GM19023 (cell line): ENCODE measurements around the gene C1orf87.

Experiments
- ATAC-seq: cut with Tn5 transposase; IDR thresholded peaks from one replicate; pipeline ENCODE4 v1.9.1; 2021; ENCODE audit warnings: mild to moderate bottlenecking, moderate library complexity; ENCODE audit not compliant: unreplicated experiment

Gene C1orf87

DNA sequence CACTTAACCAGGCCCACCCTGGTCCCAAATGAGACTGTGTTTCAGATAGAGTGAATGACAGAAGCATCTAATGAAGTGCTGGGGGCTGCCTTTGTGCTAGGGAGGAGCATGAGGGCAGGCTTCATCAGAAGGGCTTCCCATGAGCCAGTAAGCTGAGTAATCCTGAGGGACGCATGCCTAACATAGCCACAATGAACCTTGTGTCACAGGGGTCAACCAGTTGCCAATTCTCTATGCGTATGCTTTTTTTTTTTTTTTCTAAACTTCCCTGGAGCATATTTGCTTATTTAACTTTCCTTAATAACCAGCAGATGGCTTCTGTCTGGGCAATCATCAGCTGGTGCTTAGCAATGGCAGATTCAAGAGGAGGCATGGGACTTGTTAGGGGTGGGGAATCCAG, 121.5 kb downstream of the C1orf87 start:
- no peak for ATAC-seq

DNA sequence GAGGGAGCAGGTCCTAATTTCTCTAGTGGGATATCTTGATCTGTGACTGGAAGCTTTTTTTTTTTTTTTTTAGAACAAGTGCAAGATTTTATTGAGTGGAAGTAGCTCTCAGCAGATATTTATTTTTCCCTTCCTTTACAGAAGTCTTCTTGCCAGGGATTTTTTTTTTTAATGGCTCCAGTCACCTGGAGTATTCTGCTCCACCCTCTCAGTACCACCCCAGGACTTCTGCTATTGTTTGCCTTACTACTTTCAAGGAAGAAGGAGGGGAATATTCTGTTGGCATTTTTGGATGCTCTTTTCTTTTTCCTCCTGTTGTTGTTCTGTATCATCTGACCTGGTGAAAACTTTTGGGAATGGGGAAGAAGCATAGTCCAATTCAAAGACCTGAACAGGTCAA, 123.9 kb downstream of the C1orf87 start:
- ATAC-seq: no peak

DNA sequence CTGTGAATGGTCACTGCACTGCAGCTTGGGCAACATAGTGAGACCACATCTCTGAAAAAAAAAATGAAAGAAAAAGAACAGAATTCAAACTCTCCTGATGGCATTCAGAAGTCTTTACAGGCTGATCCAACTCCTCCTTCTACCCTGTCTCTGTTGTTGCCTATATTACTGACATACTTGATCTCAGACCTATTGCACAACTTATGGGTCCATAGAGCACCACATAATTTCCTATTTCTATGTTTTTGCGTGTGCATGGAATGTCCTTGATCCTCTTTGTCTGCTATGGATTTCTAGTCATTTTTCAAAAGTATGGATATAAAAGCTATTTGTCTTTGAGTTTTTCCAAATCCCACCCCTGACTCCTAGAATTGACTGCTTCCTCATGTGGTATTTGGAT, 124.6 kb downstream of the C1orf87 start:
- ATAC-seq: no peak

DNA sequence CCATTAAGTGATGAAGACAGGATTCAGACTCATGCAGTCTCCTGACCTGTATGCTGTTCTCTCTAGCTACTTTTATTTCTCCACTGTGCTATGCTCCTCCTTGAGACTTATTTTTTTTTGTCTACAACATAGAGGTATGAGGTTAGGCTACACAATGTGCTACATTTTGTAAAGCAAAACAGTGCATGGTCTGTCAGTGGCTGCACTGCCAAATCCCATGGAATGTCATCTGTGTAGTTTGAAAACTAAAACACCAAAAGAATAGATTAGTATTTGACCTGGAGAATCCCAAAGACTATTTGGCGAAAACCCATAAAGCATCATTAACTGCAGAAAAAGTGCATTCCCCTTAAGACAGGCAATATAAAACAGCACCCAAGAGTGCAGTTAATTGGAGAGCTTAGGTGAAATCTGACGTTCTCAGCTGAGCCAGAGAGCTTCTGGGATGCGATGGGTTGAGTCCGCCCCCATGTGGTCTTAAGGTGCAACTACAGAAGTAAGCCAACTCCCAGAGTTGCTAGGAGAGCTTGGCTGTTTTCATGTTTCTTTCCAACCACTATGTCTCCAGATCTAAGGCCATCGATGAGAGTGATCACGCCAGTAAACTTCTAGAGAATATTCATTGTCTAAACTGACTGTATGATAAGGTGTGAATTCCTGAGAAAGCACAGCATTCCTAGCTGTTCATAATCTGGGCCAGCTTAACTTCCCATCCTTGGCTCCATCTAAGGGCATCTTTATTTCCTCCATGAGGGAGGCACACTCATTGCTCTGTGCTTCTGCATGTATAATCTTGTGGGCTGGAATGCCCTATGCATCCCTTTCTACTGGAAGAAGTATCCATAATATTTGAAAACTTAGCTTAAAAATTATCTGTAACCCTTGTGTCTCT, 126.3 kb downstream of the C1orf87 start:
- ATAC-seq: peak; percentile 91

DNA sequence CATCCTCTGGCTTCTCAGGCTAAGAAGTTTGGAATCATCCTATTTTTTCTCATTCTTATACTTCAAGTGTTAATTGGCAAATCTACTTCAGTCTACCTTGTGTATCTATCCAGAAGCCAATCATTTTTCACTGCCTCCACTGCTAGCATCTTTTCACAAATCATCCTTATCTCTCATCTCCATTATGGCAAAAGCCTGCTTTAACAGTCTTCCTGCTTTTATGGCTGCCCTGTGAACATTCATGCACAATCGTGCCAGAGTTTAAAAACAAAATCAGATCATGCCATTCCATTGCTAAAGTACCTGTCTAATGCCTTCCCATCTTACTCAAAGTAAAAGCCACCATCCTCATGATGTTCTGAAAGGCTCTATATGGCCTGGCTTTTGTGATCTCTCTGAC, 127.8 kb downstream of the C1orf87 start:
- no peak for ATAC-seq
